GM15510 (cell line): ENCODE data around the gene ANKRD39.

Source experiments
- POLR2A ChIP-seq: IDR thresholded peaks from 3 replicates; pipeline ENCODE4 v1.6.1; 2011; ENCODE audit warnings: borderline replicate concordance; ENCODE audit not compliant: insufficient read length; ENCODE audit errors: extremely low read depth

Gene ANKRD39

DNA sequence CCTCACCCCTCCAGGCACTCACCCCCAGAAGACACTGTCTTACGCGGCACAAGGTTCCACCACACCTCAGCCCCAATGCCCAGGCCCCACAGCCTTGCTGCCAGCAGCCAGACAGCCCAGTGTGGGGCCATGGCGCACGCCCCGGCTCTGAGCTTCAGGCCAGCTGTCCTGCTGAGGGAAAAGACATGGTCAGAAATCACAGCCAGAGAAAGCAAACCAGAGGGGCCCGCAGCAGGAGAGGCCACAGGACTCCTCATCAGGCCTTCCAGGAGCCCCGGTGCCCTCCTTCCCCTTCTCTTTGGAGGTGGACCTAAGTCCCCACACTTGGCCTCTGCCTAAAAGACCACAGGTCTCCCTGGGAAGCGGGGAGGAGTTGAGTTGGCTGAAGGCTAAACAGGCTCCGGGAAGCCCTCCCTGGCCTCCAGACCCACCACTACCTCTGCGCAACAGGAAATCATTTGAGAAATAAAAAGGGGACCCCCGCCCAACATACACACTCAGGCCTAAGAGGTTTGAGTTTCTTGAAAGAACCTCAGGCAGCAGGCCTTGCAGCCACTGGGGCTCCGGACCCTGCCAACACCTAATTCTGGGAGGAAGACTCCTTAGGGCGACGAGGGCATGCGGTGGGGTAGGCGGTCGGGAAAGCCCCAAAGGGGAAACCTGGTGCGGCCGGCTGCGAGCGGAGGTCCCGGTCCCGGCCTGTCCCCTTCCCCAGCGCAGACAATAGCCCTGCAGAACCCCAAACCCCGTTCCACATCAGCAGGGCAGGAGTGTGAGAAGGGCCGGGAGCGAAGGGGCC, 10.1 kb upstream of the ANKRD39 start:
- TF ChIP-seq POLR2A, result no peak

DNA sequence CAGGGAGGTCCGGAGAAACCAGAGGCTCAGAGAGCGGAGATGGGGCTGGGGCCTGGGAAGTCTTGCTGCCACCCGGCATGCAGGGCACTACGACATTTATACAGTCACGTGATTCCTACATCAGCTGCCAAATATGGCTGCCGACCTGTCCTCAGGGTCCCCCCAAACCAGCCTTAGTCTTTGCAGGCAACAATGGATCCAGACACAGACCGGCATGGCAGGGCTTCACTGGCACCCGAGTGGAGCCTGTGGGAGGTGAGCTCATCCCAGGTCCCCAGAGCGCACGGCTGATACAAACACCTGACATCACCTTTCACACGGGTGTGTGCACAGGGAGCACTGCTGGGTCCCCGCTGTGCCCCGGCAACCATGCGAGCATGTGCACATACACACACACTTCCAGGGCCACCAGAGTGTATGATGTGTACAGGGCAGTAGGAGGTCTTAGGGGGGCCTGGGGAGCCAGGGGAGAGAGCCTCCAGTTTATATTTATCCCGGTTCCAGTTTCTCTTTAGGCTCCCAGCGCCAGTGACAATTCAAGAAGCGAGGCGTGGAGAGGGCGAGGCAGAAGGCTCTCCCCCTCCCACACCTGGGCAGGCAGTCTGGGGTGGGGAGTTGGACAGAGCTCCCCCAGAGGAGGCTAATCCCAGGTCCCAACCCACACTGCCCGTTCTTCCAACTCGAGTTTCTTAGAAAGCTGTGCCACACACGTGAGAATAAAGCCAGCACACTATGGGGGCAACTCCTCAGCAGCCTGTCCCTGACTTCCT, 9.4 kb upstream of the ANKRD39 start:
- no peak for TF ChIP-seq POLR2A

DNA sequence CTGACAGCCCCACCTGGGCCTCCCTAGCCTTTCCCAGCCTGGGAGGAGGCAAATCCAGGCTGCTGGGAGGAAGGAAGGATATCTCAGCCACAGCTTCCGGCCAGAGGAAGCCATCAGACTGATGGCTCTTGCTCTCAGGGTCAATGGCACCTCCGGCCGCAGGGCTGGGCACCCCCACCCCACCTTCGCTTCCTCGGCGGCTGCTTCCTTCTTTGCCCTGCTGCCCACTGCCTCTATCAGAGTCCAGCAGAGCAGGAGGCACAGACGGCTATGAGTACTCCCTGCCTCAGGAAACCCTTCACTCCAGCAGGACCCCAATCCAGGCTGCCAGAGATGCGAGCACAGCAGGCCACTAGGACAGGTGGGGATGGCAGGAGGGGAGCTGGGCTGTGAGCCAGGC, 8.8 kb upstream of the ANKRD39 start:
- no peak for TF ChIP-seq POLR2A

DNA sequence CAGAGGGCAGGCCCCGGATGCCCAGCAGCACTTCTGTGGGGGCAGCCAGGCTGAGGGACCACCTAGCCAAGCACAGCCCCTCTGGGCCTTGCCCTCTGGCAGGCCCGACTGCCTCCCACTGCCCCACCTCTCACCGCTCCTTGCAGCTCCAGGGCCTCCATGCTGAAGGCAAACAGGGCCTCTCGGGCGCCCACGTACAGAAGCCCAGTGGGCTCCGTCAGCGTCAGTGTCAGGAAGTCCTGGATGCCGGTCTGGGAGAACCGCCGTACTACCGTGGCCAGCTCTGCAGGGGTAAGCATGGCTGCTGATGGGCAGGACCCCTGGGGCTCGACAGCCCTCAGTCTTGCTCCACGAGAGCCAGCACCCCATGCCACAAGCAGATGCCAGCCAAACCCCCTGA, 8.3 kb upstream of the ANKRD39 start:
- no peak for TF ChIP-seq POLR2A

DNA sequence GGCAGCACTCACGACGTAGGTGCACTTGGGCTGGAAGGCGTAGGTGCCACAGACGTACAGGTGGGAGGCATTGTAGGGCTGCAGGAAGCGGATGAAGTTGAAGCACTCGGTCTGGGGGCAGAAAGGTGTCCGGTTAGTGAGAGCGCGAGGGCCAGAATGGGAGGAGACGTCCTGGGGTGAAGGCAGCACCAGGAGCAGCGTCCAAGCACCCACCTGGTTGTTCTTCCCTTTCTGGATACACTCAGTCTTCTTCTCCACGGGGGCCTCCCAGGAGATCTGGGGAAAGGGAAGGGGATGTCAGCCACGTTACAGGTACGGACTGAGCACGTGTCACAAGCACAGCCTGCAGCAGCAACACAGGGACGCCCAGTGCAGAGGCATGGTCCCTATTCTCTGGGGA, 7.8 kb upstream of the ANKRD39 start:
- TF ChIP-seq POLR2A, result no peak

DNA sequence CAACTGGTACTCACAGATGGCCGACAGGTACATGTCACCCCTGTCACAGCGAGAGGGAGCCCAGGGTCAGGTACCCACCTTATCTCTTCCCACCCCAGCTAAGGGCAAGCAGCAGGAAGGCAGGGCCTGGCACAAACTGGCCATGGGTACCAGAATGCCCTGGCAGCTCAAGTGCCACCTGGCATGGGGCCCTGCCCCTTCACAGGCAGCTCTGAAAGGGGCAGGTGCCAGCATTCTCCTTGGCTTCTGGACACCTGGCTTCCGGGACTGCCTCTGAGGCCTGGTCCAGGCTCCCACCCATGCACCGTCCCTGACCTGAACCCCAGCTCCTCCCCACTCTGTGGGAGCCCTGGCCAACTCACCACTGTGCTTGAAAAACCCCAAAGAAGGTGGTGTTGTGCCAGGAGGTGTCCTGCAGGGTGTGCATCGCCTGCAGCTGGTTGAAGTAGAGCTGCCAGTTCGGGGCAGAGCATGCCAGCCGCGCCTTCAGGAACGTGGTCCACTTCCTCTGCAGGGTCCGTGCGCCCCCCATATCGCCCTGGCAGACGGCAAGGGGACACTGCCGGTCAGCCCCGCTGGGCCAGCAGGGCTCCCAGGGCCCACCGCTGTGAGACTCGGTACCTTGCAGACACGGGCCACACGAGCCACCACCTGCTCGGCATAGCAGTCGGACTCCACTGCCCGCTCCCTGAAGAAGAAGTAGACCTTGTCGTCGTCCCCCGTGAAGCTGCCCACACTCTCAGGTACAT, 6.7 kb upstream of the ANKRD39 start:
- no peak for TF ChIP-seq POLR2A

DNA sequence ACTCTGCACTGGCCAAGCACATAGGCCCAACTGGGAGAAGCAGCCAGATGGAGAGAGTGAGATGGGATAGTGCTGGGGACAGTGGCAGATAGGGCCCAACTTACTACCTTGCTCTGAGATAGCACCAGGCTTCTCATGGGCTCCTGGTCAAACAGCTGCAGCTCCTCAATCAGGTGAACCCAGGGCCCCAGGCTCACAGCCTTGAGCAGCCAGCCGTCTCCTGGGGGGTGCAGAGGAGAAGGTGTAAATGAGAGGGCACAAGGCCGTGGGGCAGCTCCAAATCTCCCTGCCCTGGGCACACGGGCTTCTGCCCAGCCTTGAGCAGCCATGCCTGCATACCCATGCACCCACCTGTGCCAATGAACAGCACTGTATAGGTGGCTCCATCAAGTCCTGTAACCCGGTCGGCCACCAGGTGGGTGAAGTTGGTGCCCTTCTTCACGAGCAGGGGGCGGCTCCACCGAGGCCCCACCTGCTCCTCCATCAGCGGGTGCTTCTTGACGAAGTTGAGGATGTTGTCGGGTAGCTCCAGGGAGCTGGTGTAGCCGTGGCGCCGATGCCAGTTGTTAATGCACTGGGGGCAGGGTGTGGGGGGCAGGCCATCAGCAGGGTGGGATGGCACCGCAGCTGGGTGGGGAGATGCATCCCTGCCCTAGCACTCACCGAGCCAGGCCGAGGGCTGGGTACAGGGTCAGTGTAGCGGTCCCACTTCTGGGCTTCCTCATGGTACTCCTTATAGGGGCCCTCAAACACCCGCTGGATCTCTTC, 5.9 kb upstream of the ANKRD39 start:
- no peak for TF ChIP-seq POLR2A

DNA sequence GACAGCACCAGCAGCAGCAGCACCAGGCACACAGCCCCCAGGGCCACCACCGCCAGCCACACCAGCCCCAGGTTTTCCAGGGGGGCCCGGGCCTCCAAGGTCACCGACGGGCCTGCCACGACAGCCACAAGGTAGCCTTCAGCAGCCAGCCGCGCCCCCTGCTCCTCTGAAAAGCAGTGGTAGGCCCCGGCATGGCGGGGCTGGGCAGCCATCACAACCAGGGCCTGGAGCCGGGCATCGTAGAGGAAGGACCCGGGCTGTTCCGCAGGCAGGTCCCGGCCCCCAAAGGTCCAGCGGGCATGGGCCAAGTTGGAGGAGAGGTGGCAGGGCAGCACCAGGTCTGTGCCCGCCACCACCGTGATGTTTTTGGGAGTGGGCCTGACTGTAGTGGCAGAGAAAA, 3.3 kb upstream of the ANKRD39 start:
- no peak for TF ChIP-seq POLR2A

DNA sequence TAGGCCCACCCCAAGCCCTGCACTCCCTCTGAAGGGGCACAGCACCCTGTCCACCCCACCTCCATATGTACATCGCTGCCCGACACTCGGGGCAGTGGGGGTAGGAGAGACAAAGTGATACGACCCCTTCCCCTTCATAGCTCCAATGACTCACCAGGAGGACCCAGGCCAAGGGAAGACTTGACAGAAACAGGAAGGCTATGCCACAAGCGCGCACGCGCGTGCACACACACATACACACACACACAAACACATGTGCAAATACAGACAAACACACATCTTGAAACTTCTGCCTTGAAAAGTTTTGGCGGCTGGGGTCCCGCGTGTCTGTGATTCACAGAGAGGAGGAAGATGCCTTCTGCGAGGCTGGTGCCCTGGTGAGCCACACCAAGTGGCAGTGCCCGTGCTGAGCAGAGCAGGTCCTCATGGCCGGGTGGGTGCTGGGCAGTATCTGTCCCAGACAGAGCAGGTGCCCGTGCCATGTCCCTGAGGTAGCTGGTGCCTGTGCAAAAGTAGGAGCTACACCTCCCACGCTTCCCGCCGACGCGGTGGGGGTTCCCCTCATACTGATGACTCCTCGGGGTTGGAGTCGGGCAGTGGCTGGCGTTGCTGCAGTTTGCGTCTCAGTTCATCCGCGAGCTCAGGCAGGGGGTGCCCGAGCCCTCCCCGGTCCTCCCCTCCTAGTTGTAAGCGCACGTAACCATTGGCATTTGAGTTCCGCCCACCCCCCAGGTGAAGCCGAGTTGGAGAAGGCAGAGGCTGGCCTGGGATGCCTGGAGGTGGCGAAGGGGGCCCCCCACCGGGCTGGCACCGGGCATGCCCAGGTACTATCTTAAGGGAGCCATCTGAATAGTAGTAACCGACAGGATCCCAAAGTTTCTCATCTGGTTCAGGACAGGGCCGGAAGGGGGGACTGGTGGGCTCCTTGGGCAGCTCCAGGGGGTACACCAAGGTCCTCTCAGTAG, 2.5 kb upstream of the ANKRD39 start:
- no peak for TF ChIP-seq POLR2A

DNA sequence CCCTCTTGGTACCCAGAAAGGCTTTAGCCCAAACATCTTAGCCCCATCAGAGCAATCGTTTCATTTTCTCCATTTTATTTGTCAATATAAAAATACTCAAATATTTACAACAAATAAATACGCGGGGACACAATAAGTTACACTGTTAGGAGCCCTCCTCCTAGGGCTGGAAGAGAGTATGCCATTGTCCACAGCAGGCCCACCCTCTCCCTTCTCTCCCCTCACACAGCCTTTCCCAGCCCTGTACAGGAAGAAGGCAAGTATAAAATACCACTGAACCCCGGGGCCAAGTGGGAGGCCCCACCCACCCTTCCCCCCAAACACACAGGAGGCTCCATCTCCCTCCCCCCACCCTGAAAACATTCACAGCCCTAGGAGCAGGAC, 1.9 kb upstream of the ANKRD39 start:
- TF ChIP-seq POLR2A, result no peak

DNA sequence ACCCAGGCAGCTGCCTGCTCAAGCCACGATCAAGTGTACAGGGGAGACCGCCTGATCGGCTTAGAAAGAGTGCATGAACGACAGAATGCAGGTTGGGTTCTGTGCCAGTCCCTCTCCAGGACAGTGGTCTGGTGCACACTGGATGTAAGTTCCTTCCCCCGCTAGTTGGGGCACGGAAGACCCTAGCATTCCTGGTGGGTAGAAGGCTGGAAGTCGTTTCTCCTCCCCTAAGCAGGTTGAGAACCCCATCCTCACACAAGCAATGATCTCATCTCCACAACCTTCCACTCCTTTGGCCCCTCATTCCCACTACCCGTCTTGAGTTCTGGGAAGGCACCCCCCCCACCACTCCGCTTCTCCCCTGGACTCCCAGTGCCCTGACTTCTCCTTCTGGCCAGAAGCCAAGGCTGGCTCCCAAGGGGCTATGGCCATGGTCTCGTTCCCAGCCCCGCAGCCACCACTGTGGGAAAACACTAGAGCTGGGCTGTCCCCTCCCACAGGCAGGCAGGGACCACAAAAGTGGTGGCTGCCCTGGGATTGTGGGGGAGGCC, 1.4 kb upstream of the ANKRD39 start:
- TF ChIP-seq POLR2A, result no peak

DNA sequence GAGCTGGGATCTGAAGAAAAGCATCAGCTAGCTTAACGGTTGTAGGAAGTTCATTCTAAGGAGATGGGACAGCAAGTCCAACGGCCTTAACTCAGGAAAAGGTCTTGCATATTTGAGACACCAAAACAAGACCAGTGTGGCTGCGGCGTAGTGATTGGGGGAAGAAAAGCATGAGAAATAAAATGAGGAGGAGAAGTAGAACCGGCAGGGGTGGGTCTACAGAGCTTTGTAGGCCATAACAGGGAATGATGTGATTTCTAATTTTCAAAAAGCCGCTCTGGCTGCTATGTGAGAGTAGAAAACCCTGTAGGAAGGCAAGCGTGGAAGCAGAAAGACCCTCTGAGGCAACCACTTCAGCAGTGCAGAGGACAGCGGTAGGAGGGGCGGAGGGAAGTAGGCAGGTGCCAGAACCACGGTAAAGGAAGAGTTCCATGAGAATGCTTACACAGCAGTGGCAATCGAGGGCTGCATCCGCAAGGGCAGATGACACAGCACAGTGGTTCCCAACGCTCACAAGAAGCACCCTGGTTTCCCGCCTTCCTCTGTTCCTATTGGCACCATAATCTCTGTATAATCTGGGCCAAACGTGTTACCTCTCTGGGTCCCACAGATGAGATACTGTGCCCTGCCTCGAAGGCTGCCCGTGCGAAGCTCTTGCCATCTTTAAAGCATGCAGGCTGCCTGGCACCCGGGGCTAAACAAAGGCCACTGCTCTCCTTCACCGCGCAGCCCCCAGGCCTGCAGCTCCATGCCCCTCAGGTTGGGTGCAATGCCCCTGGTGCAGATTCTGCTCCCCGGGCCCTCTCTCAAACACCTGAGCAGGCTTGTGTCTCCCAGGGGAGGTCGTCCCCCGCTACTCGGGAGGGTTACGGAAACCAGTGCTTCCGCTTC, 795 bp downstream of the ANKRD39 start:
- TF ChIP-seq POLR2A, result no peak

DNA sequence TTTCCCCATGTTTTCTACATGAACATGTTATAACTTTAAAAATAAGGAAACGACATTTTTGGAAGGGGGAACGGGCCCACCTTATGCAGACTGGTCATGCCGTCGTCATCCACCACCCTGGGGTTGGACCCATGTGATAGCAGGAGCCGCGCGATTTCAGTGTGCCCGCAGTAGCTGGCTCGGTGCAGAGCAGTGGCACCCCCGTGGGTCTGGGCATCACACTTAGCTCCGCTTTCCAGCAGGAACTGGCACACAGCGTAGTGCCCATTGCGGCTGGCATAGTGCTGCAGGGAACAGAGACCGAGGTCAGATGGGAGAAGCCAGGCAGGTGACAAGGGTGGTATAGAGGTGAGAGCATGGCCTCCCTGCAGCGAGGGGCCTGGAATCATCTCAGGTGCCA, 4.5 kb downstream of the ANKRD39 start:
- no peak for TF ChIP-seq POLR2A

DNA sequence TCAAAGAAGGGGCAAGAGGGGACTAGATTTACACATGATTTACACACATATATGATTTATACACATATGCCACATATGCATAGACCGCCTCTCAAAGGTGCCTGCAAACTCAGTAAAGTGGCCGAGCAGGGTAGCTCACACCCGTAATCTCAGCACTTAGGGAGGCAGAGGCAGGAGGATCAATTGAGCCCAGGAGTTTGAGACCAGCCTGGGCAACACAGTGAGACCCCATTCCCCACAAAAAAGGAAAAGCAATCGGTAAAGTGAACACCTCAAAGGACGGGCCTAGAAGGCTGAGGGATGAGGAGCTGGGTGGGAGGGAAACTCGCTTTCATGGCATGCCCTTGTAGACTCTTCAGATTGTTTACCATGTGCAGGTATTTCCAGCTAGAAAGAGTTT, 5.1 kb downstream of the ANKRD39 start:
- no peak for TF ChIP-seq POLR2A
